DMS53 treated with DMSO at 0.1 percent for 48 hours (cell line): ENCODE data around the gene SHQ1.
"Not testable (repeated sequence)": the region's sequence is repeated elsewhere in the genome, so short reads cannot be mapped to it uniquely, and the experiment has no call there.

Source experiments
- DNase-seq: peaks from one replicate; lab custom pipeline; 2025; ENCODE audit not compliant: unreplicated experiment; lab: John Stamatoyannopoulos, UW

The SHQ1 gene

DNA sequence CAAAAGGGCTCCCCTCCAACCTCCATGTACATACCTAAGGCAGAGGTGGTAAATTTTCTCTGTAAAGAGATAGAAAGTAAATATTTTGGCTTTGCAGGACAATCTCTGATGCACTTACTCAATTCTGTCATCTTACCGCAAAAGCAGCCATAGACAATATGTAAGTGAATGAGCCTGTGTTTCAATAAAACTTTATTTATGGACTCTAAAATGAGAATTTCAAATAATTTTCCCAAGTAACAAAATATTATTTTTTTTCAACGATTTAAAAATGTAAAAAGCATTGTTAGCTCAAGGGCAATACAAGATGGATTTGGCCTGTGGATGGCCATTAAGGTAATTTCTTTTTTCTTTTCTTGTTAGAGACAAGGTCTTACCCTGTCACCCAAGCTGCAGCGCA, 44.7 kb downstream of the SHQ1 start:
- no peak for DNase-seq

- DNase-seq: no peak
Observed at GRCh38 chr3:72802001-72802400, 46.2 kb downstream of the SHQ1 start.

DNA sequence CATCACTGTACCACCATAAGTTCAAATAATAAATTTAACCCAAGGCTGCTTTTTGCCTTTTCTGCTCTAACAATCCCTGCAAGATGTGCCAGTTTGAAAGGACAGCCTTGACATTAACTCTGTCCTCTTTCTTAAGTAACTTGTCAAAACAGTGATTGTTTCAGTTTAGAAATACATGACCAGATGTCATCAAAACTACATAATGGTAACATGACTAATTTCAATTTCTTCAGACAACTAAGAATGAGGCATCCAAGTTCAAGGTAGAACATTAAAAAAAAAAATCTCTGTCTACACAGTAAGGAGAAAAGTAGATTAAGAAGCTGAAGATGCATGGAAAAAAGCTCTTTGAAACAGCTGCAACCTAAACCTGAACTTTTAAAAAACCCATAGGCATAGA, 47.4 kb downstream of the SHQ1 start:
- DNase-seq: no peak

GRCh38 chr3:72798552-72799195, 49.6 kb downstream of the SHQ1 start:
- DNase-seq: no peak

- no peak for DNase-seq
Observed at GRCh38 chr3:72797773-72798543, 50.3 kb downstream of the SHQ1 start.

DNA sequence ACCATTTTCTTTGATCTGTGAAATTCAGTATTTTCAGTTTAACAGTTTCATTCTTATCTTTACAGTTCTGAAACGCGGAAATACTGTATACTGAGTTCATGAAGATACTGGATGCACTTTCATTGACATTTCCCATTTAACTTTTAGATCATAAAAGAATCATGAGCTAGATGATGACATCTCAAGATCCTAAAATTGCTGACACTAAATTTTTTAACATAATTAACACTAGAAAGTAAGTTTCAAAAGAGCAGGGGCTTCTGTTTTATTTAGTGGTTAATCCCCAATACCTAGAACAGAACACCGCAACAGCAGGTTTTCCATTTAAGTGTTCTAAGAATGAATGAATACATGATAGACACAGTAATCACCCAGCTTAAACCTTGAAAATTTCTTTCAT, 54.2 kb downstream of the SHQ1 start:
- no peak for DNase-seq

GRCh38 chr3:72791161-72791560, 57.1 kb downstream of the SHQ1 start:
- DNase-seq: no peak

DNA sequence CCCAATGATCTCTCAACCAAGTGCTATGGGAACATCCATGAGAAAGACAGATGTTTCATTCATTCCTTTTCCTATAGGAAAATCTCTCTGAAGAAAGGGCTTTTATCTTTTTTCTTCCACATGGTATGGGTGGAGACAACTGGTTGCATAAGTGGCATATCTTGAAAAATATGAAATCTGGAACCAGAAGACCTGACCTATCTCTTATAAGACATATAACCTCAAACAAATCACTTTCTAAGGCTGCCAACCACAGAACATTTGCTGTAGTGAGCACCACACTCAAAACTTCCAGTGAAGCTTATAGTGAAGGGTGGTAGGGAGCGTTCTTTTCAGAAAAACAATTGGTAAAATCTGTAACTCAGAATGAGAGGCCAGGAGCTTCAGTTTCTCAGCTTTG, 58.5 kb downstream of the SHQ1 start:
- DNase-seq: no peak

GRCh38 chr3:72788232-72788631, 60.0 kb downstream of the SHQ1 start:
- DNase-seq: not testable (repeated sequence)

- no peak for DNase-seq
Observed at GRCh38 chr3:72786668-72787067, 61.6 kb downstream of the SHQ1 start.

- DNase-seq: no peak
Observed at GRCh38 chr3:72784226-72784625, 64.0 kb downstream of the SHQ1 start.

DNA sequence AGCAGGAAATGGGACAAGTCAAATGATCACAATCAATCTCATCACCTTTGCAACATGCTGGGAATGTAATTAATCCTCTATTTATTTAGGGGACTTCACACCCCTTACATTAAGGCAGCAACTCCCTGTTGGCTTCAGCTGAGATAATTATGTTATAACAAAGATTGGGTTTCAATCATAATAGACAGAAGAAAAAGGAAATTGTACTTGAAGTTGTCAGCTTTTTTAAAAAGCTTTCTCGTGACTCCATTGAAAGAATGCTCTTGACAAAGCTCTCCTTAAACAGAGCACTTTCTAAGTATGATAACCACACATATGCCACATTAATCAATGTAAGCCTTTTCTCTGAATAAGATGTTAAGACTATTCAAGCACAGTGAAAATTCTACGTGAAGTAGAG, 65.7 kb downstream of the SHQ1 start:
- DNase-seq: no peak

- DNase-seq: no peak
Observed at GRCh38 chr3:72769758-72770540, 78.3 kb downstream of the SHQ1 start.

DNA sequence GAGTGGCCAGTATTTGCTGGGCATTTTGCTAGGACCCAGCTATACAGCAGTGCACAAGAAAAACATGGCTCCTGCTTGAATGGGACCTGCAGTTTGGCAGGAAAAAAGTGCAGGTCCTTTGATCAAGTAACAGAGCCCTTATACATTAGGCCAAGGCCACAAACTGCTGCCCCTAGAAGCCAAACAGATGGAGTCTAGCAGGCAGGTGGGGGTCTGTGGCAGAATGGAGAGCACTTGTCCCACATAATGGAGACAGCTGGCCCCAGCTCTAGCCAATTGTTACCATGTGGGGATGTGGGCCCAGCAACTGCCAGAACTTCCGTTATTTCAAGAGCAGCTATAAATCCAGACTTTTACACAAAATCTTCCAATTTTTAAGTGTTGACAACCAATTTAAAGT, 79.3 kb downstream of the SHQ1 start:
- no peak for DNase-seq

GRCh38 chr3:72768481-72768880, 79.8 kb downstream of the SHQ1 start:
- DNase-seq: no peak

DNA sequence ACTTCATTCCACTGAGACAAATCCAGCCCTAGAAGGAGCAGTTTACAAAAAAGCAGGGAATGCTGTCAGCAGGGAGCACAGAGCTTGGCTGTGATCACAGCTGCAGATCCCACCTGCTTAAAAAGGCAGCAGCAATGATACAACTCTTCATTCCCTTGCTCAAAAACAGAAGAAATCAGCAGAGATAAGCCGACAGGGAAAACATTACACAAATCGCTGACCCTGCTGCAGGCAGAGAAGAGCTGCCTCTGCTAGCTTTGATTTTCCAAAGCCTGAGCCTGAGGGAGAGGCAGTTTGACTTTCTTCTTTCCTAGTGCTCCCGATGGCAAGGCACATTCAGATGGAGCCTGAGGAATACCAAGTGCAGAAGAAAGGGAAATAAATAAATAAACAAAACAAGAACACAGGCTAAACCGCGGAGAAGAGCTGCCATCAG, 80.2 kb downstream of the SHQ1 start:
- DNase-seq: no peak

DNA sequence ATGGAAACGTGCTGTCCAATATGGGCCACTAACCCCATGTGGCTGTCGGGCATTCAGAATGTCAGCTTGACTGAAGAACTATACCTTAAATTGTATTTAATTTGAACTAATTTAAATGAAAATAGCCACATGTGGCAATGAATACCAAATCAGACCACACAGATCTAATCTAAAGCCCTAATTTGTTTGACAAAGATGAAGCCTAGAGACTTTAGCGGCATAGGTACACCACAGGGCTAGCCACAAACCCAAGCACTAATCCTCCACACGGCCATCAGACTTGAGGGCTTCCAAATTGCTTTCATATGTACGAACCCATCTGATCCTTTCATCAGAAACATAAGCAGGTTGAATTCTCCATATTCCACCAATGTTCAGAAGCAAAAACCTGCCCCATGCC, 81.4 kb downstream of the SHQ1 start:
- no peak for DNase-seq

- no peak for DNase-seq
Observed at GRCh38 chr3:72763751-72764440, 84.3 kb downstream of the SHQ1 start.

- no peak for DNase-seq
Observed at GRCh38 chr3:72761410-72761809, 86.8 kb downstream of the SHQ1 start.

DNA sequence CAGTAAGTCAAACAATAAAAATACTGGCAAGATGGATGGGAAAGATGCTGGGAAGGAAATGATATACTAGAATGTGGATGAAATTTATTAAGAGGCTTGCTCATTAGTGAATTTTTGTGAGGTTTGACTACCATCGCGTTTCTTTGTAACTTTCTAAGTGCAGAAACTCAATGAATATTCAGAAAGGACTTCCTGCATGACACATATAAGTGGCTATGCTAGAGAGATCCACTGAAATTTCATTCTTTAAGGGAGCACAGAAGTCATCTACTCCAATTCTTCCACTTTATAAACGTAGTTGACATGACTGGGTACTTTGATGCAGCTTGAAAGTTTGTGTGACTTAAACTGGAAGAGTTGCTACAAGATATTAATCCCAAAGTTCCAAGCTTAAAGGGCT, 88.0 kb downstream of the SHQ1 start:
- DNase-seq: no peak

- no peak for DNase-seq
Observed at GRCh38 chr3:72756900-72757299, 91.3 kb downstream of the SHQ1 start.
